CD4-positive, alpha-beta T cell treated with Interleukin-10 for 1 hour (primary cell): Measurements from ENCODE around the gene CCDC91.
A peak's percentile ranks its signal among the peaks of the same experiment; 100 is the strongest.
"Not testable (repeated sequence)": the region's sequence is repeated elsewhere in the genome, so short reads cannot be mapped to it uniquely, and the experiment has no call there.

ENCODE experiments used
- DNase-seq: peaks from one replicate; pipeline ENCODE4 v3.0.0-alpha.2; 2020

CCDC91 gene

DNA sequence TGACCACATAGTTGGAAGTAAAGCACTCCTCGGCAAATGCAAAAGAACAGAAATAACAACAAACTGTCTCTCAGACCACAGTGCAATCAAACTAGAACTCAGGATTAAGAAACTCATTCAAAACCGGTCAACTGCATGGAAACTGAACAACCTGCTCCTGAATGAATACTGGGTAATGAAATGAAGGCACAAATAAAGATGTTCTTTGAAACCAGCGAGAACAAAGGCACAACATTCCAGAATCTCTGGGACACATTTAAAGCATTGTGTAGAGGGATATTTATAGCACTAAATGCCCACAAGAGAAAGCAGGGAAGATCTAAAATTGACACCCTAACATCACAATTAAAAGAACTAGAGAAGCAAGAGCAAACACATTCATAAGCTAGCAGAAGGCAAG, 285.9 kb downstream of the CCDC91 start:
- not testable (repeated sequence) for DNase-seq

DNA sequence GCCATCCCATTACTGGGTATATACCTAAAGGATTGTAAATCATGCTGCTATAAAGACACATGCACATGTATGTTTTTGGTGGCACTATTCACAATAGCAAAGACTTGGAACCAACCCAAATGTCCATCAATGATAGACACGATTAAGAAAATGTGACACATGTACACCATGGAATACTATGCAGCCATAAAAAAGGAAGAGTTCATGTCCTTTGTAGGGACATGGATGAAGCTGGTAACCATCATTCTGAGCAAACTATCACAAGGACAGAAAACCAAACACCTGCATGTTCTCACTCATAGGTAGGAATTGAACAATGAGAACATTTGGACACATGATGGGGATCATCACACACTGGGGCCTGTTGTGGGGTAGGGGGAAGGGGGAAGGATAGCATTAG, 288.8 kb downstream of the CCDC91 start:
- DNase-seq = not testable (repeated sequence)

DNA sequence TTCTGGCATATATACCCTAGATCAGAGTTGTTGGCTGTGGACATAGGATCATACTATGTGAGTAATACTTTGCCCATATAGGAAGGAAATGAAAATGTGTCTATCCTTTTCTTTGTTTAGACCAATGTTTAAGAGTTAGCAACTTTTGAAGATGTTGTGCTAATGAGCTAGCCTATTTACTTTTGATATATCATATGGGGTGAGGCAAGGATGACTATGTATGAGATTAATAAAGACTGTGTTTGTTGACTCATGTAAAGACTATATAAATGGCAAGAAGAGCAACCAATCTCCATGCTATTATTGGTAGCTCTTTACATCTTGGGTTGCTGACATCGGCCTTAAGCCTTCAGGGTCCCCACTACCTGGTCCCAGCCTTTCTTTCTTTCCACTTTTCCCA, 289.4 kb downstream of the CCDC91 start:
- no peak for DNase-seq

DNA sequence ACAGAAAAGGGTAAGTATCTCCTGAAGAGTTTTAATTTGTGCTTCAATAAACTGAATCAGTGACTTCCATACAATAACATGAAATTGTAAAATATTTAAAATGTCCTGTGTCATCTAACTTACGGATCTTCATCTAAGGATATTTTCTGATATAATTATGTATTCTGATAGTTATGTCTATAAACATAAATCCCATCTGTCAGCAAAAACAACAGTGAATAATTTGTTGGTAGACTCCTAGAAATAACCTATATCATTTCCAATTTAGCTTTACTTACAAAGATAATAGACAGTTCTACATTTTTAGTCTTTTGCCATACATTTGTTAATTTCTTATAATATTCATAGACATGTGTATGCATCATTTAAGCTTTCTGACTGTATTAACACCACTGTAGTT, 293.9 kb downstream of the CCDC91 start:
- no peak for DNase-seq

DNA sequence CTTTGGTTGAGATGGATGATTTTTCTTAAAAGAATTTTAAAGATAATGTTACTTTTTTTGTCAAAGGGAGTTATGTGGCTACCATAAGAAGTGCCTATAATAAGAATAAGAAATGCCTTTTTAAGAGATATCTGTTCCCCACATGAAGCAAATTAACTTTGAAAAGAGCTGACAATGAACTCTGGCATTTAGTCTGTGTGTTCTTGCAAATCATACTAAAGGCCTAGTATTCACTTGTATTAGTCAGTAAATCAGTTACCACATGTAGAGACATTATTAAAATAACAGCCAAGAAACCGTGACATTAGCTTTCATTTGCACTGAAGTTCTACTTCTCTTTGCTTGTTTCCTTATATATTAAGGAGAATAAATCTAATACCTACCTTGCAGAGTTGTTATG, 296.3 kb downstream of the CCDC91 start:
- no peak for DNase-seq

DNA sequence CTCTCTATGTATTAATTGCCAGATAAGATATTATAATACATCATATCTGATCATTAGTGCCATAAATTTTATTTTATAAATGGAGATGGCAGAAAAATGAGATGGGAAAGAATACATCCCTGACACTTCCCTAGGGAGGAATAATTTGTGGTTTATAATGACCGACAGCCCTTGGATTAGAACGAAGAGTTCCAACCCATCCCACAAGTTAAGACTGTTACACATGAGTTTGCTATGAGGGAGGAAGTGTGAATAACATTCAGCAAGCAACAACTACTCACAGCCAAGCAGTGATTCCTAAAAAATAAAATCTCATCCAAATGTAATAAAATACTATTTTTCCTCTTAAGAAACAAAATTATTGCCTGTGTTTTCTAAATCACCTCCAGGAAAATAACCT, 299.0 kb downstream of the CCDC91 start:
- DNase-seq = no peak

DNA sequence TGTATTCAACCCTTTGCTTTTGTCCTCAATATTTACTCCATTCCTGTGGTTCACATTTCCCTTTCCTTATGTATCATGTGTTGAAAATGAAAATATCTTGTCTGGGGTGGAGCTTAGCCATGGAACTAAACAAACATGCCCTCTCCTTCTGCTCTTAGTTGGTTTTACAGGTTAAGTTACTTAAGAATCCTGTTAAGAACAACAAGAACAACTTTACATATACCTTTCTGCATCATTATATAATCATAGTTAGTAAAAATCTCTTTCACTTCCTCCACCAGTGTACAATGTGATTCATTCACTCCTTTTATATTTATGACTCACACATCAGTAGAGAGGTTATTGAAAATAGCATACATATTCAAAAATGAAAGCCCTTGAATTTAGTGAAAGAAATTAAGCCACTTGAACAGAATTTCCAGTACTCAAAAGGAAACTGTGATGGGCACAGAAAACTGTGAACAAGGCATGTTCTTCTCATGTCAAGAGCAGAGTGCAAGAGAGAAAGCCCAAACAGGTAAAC, 307.7 kb downstream of the CCDC91 start:
- no peak for DNase-seq

DNA sequence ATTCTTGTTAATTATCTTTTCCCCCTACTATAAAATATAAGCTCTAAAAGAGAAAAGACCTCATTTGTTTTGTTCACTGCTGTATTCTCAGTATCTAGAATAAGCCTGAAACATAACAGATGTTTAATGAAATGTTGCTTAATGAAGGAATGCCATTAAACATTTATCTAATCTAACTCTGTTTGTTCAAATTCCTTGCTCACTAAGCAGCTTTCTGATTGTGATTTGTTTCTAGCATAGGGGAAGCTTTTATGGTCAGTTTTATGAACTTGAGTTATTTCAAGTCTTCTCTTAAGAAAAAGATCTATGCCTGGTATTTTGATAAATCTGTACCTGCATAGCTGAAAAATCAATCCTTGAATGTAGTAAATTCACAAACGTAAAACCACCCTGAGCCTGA, 308.6 kb downstream of the CCDC91 start:
- DNase-seq = no peak

DNA sequence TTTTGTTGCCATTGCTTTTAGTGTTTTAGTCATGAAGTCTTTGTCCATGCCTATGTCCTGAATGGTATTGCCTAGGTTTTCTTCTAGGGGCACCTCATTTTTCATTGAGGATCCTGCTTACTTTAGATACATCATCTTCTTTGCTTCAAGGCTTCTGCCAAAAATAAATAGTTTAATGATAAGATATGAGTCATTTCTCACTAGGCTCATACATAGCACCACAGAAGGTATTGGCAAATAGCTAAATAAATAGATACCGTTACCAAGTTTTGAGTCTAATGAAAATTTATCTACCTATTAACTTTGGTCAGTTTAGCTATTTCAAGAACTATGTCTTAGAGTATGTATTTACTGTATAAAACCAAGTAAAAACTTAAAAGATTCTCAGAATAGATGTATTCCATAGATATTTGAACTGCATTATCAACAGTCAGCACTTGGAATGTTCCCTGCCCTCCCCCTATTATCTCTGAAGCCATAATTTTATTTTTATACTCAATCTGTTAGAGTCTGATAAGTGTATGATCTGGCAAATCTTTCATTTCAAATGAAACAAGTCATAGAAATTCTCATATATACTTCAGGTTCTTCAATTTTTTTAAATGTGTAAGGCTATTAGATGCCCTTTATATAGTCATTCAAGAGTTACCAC, 310.2 kb downstream of the CCDC91 start:
- no peak for DNase-seq

DNA sequence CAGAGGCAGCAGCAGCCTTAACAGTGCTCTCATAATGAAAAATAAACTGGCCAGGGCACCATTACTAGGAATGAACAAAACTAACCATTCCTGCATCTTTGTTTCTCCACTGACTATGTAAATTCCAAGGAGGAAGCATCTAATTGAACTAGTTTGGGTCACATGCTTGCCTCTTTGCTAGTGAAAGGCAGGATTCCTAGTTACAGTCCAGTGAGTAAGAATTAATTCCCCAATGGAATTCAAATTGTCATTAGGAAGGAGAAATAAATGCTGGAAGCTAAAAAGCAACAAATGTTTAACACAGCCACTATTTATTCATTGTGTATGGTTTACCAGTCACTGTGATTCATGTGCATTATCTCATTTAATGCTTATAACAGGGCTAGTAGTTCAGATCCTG, 316.0 kb downstream of the CCDC91 start:
- DNase-seq = no peak

DNA sequence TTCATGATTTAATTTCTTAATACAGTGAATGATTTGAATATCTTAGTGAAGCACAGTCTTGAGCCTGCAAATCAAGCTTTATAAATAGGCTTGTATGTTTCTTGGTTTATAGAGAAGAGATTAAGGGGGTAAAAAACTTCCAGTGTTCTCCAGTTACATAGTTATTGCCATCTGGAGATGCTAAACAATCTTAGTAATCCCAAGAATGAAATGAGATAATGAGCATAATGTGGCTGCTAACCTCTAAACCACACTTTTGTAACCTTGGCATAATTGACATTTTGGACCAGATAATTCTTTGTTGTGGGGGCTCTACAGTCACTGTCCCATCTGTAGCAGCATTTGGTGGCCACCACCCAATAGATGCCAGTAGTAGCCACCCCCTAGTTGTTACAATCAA, 316.8 kb downstream of the CCDC91 start:
- no peak for DNase-seq

DNA sequence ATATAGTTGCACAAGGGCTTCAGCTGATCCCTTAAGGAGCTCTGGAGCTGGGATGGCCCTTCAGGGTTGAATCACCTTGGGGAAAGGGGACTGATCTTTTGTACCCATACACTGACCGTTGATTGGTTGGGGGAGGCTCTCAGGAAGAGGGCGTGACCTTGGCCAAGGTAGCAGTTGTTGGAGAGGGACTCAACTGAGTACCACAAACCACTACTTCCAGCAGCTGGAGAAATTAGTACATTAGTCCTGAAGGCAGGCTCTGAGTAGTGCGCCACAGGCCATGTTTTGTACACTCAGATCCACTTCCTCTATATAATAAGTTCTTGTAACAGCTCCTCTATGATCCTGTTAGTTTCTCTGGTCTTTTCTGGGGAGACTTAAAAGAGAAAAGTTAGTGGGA, 317.6 kb downstream of the CCDC91 start:
- DNase-seq = no peak

DNA sequence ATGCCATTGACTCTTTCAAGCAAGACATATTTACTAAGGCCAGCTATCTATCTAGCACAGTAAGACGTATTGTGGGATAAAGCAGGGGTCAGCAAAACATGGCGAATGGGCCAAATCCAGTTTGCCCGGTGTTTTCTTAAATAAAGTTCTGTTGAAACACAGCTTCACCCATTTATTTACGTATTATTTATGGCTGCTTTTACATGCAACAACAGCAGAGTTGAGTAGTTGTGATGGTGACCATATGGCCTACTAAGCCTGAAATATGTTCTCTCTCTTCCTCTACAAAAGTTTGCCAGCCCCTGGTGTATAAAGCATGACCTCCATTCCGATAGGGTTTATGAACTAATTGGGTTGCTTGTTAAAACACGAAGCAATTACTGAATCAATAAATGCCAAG, 322.1 kb downstream of the CCDC91 start:
- DNase-seq = no peak

DNA sequence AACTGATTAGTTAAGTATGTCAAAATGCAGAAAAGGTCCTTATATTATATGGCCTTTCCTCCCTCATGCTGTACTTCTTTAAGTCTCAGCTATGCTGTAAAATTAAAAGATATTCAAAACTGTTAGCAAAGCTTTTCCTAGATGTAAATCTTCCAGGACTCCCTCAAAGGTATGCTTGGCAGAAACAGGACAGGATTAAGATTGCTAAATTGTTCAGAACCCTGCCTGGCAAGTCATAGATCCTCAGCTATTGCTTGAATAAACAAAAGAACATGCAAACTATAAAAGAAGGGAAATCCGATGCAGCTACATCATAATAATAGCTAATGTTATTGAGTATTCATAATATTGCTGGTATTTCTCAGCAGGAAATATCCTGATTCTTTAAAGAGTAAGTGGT, 322.6 kb downstream of the CCDC91 start:
- DNase-seq = no peak

DNA sequence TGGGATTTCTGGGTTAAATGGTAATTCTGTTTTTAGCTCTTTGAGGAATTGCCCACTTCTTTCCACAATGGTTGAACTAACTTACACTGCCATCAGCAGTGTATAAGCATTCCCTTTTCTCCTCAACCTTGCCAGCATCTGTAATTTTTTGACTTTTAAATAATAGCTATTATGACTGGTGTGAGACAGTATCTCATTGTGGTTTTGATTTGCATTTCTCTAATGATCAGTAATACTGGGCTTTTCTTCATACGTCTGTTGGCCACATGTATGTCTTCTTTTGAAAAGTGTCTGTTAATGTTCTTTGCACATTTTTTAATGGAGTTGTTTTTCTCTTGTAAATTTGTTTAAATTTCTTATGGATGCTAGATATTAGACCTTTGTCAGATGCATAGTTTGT, 323.7 kb downstream of the CCDC91 start:
- DNase-seq = no peak

DNA sequence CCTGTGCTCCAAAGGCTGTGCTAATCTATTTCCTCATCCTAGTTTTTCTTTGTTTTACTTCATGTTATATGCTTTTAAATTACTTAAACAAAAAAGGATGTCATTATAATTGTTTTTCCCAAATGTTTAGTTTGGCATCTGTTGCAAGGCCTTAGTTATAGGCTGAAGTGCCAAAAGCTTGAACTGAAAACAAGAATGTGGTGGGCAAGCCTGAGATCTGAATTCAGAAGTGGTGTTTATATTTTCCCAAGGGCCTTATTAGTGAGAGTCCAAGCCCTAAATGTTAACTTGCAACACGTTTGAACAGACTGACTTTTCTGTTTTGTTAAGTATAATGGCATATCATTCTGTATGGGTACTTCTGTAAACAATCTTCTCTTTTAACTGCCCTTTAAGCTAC, 326.8 kb downstream of the CCDC91 start:
- no peak for DNase-seq

DNA sequence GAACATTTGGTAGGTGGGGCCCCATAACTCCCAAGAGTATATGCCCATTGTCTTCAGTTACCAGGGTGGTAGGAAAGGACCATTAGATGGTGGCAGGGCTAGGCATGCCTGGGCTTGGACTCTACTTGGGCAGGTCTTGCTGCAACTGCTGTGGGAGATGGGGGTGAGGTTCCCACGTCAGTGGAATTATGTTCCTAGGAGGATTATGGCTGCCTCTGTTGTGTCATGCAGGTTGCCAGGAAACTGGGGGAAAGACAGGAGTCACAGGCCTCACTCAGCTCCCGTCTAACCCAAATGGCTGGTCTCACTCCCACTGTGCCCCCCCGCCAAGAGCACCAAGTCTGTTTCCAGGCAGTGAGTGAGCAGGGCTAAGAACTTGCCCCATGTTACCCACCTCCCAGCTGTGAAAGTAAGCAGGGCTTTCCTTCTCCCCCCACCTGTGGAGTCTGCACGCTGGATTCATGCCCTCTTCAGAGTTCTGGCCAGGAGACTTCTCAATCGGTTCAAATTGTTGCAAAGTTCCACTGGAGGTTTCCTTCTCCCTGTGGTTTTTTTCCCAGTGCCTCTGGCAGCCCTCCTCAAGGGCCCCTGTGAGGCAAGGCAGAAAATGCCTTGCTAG, 337.5 kb downstream of the CCDC91 start:
- DNase-seq = no peak

DNA sequence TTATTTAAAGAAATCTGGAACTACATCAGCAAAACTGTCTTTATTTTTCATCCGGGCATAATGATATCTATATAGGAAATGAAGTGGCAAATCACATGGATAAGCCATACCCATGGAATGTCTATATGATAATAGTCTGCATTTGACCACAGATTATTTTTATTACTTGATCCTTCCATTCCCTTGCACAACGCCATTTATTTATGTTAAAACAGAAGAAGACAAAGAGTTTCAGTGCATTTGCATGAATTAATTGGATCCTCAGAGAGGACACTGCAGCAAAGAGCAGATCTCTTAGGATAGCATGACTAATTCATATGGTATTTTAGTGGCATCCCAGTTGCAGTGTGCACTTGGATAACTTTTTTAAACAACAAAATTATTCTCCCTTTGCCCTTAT, 345.0 kb downstream of the CCDC91 start:
- DNase-seq = no peak

DNA sequence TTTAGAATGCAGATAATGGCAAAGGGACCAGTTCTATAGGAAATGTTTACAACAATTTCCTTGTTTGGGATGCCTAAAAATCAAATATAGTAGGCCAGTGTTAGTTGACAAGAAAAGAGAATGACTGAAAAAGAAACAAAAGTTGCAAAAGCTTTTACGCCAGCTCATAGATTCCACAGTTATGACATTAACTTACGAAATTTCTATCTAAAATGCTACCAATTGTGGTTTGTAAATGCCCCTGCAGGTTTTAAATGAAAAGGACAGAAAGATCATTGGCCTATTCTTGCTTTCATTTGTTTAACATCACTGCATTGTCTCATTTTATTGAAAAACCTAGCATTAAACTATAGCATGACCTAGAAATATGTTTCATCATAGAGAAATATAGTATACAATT, 345.8 kb downstream of the CCDC91 start:
- DNase-seq = no peak

DNA sequence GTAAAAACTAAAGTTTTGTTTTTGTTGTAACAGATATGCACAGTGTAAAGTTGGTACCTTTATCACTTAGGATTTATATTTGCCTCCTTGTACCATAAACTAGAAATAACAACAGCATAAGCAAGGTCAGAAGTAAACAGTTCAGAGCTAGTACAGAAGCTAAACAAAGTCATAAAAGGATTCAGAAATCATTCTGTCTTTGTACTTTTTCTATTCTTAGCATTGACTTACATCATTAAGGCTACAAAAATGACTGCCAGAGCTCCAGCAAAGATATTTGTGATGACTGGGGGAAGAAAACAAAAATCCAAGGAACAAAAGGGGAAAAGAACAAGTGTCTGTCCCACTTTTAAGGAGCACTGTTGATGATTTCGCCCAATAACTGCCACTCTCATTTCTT, 347.2 kb downstream of the CCDC91 start:
- DNase-seq = no peak

DNA sequence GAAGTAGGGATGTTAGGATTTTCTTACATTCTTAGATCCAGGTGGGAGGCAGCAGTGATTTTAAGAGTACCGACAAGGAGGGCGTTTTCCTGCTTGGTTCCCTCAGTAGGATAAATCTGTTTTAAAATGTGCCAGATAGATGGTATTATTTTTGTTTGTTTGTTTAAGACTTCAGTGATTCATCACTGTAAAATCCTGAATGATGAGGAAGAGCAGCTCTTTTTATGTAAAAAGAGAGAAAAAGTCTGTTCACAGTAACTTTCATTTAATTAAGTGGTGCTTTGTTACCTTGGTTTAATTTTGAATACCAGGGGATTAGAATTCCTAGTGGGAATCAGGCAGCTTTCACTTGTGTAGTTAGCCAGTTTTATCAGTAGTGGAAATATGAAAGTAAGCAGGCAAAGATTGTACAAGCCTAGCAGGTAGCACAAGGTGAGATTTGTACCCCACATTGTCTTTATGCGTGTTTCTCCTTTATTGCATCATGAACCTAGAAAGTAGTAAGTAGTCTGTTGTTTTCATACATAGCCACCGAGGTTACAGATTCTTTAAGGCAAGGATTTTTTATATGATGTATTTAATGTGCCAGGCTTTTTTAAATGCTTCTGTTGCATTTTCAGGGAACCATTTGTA, 349.6 kb downstream of the CCDC91 start:
- no peak for DNase-seq

DNA sequence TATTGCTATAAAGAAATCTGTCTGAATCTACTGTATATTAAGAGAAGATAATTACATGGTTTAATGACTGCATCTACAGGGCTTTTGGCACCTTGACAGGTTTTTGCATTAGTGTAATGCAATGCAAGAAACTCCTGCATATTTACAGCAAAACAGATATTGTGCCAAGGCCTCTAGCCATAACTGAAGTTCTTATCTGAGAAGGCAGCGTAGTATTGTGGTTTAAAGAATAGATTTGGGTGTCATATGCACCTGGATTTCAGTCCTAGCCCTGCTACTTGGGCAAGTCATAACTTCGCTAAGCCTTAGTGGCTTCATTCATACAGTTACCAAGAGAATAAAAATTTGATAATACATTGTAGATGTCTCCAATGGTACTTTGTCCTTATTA, 350.1 kb downstream of the CCDC91 start:
- no peak for DNase-seq

DNA sequence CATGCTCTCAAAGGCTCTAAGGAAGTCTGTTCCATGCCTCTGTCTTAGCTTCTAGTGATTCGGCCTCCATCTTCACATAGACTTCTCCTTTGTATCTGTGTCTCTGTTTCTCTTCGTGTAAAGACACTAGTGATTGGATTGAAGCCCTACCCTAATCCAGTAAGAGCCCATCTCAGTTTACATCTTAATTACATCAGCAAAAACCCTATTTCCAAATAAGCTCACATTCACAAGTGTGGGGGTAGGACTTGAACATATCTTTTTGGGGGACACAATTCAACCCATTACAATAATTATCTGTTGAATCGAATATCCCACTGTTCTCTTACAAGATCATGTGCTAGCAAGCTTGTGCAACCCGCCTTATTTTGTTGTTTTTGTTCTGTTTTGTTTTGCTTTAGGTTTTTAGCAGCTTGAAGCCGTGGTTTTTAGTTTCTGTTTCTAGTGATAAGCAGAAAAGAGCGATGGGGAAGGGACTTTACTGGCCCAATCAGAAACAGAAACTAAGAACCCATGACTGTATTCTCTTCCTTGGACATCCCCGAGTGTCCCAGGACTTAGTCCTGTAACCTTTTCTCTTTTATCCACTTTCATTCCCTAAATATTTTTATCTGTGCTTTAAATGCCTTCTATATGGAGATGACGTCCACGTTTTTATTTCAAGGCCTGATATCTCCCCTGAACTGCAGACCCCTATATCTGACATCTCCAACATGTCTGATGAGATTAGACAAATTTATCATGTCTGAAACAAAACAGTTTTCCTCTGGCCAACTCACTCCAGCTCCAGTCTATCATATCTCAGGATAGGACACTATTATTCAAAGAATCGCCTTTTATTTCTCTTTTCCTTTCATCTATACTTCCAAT, 353.0 kb downstream of the CCDC91 start:
- DNase-seq = peak; percentile 28
